Measurements from ENCODE around the gene ATP2B2.

Gene ATP2B2

GRCh38 chr3:10468613-10469354, 36.6 kb downstream of the ATP2B2 start:
- DNase-seq (ENCODE audit: extremely low read depth, low read depth): no peak
- TF ChIP-seq CTCF (IDR thresholded peaks at IDR 0.05; ENCODE audit: low read depth, low read length): no peak

- DNase-seq (ENCODE audit: extremely low read depth, low read depth): no peak
- no peak for TF ChIP-seq CTCF (IDR thresholded peaks at IDR 0.05; ENCODE audit: low read depth, low read length)
Observed at GRCh38 chr3:10467904-10468612, 37.3 kb downstream of the ATP2B2 start.

GRCh38 chr3:10467204-10467603, 38.2 kb downstream of the ATP2B2 start:
- DNase-seq (ENCODE audit: extremely low read depth, low read depth): no peak
- no peak for TF ChIP-seq CTCF (IDR thresholded peaks at IDR 0.05; ENCODE audit: low read depth, low read length)

- DNase-seq (ENCODE audit: extremely low read depth, low read depth): no peak
- TF ChIP-seq CTCF (IDR thresholded peaks at IDR 0.05; ENCODE audit: low read depth, low read length): no peak
Observed at GRCh38 chr3:10466186-10466585, 39.2 kb downstream of the ATP2B2 start.

GRCh38 chr3:10465161-10465560, 40.2 kb downstream of the ATP2B2 start:
- no peak for DNase-seq (ENCODE audit: extremely low read depth, low read depth)
- TF ChIP-seq CTCF (IDR thresholded peaks at IDR 0.05; ENCODE audit: low read depth, low read length): no peak

GRCh38 chr3:10463533-10464434, 41.6 kb downstream of the ATP2B2 start:
- no peak for DNase-seq (ENCODE audit: extremely low read depth, low read depth)
- TF ChIP-seq CTCF (IDR thresholded peaks at IDR 0.05; ENCODE audit: low read depth, low read length): no peak

All from AG09319 (cell line).